HG02588 (cell line): ENCODE measurements around the gene SEPTIN14.
"Not testable (repeated sequence)": the region's sequence is repeated elsewhere in the genome, so short reads cannot be mapped to it uniquely, and the experiment has no call there.

Experiments
- ATAC-seq: cut with Tn5 transposase; IDR thresholded peaks from one replicate; pipeline ENCODE4 v1.9.1; 2021; ENCODE audit warnings: mild to moderate bottlenecking, moderate library complexity; ENCODE audit not compliant: unreplicated experiment

Gene SEPTIN14

DNA sequence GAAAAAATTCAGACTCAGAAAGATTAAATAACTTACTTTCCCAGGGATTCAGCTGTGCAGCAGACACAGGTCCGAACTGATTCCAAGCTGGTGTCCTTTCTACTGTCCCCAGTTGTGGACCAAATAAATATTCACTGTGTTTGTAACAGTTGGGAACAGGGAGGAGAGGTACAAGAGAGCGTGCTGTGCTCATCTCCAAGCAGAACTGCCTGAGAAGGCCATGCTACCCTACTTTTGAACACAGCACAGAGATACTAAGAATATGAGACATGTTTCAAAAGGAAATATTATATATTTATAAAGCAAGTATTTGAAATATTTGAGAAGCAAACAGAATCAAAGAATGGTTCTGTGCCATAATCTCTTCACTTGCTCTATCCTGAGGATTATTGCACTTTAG lies at the start of gene SEPTIN14:
TSS of gene SEPTIN14 (minus strand) at position 101 of the 400 bp plus-strand sequence. CDS start 756 bp downstream, outside the sequence.
- ATAC-seq, result not testable (repeated sequence)

DNA sequence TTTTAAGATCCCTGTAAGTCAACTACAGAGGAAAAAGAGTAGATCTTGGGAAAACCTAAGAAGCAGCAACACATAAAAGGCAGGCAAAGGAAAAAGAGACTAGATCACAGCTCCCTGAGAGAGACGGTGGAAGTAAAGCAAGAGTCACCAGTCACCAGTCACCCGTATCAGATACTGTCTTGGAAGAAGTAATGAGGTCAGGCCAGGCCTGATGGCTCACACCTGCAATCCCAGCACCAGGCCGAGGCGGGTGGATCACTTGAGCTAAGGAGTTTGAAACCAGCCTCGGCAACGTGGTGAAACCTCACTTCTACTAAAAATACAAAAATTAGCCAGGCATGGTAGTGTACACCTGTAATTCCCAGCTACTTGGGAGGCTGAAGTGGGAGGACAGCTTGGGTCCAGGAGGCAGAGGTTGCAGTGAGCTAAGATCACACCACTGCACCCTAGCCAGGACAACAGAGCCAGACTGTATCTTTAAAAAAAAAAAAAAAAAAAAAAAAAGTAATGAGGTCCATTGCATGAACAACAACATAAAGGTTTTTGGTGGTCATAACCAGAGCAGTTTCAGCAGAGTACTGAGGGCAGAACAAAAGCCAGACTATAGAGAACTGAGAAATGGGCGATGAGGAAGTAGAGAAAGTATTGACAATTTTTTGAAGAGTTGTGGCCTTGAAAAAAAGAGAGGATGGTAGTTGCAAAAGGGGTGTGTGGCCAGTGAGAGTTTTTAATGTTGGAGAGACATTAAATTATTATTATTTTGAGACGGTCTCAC lies 41.6 kb upstream of the SEPTIN14 start:
- ATAC-seq, result peak; percentile 87

DNA sequence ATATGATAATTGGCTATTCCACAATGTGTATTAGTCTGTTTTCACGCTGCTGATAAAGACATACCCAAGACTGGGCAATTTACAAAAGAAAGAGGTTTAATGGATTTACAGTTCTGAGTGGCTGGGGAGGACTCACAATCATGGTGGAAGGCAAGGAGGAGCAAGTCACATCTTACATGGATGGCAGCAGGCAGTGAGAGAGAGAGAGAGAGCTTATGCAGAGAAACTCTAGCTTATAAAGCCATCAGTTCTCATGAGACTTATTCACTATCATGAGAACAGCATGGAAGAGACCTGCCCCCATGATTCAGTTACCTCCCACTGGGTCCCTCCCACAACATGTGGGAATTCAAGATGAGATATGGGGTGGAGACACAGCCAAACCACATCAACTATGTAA lies 38.5 kb upstream of the SEPTIN14 start:
- ATAC-seq, result not testable (repeated sequence)

DNA sequence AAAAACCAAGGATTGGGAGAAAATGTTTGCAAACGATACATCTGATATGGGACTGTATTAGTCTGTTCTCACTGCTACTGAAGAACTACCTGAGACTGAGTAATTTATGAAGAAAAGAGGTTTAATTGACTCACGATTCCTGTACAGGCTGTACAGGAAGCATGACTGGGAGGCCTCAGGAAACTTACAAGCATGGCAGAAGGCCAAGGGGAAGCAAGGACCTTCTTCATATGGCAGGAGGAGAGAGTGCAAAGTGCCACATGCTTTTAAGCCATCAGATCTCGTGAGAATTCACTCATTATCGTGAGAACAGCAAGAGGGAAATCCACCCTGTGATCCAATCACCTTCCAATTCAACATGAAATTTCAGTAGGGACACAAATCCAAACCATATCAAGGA lies 35.7 kb upstream of the SEPTIN14 start:
- no peak for ATAC-seq

DNA sequence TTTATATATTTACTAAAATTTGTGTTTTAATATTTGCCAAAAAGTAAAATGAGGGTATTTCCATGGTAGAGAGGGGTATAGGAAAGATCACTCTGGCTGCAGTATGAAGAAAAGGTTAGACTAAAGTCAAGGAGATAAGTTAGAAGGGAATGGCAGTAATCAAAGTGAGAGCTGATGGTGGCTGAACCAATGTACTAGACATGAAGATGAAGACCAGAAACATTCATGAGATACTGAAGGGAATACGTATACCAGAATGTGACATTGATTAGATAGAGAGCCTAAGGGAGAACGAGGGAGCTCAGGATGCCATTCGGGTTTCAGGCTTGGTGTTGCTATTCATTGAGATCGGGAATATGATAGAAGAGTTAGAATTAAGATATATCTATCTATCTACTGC lies 32.5 kb upstream of the SEPTIN14 start:
- no peak for ATAC-seq

DNA sequence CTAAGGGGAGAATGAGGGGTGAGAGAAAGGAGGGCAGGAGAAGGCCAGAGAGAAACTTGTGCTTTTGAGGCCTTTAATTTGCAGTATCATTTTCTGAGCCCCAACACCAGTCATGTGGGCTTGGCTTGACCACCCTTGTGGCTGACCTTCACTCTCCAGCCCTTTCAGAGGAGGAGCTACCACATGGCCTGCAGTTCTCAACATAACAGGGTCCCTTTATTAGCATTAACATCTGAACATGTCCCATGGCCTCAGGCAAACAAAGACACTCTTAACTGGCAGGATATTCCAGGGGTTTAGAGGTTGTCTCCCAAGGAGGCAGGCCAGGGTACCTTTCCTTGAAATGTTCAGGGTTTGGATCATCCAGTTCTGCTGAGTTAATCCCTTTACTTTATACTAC lies 31.4 kb upstream of the SEPTIN14 start:
- ATAC-seq, result no peak

DNA sequence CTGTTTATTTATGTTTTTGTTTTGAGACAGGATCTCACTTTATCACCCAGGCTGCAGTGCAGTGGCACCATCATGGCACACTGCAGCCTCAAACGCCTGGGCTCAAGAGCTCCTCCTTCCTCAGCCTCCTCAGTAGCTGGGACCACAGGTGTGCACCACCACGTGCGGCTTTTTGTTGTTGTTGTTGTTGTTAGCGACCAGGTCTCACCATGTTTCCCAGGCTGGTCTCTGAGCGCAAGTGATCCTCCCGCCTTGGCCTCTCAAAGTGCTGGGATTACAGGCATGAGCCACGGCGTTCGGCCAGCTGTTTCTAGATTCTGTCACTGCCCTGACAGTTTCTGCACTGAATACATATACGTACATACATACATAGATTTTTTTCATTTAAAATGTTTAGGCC lies 25.8 kb upstream of the SEPTIN14 start:
- not testable (repeated sequence) for ATAC-seq

DNA sequence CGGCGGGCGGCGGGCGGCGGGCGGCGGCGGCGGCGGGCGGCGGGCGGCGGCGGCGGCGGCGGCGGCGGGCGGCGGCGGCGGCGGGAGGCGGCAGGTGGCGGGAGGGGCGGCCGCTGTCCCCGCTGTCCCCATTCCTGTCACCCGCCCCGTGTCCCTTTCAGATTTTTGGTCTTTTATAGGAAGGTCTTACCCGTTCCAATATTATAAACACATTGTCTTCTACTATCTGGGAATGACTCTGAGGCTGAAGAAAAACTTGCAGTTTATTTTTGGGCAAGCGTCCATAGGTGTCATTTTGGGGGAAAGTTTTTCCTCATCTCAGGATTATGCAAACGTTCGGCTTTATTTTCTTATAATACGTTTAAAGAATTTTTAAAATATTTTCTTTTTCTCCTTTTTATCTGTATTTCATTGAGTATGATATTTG lies 25.3 kb upstream of the SEPTIN14 start:
- no peak for ATAC-seq

DNA sequence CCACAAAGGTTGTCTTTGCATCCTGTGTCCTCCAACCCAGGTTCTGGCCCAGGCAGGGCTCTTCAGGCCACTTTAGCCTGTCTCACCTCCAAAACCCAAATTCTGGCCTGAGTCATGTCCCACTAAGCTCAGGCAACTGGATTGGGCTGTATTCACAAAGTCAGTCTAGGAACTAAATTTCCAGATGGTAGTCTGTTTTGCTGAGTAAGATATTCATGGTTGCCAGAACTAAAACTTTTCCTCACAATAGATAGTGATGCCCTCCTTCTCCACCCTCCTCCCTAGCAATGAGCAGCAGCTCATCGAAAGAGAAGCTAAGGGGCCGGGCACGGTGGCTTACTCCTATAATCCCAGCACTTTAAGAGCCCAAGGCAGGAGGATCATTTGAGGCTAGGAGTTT lies 21.8 kb upstream of the SEPTIN14 start:
- ATAC-seq, result no peak

DNA sequence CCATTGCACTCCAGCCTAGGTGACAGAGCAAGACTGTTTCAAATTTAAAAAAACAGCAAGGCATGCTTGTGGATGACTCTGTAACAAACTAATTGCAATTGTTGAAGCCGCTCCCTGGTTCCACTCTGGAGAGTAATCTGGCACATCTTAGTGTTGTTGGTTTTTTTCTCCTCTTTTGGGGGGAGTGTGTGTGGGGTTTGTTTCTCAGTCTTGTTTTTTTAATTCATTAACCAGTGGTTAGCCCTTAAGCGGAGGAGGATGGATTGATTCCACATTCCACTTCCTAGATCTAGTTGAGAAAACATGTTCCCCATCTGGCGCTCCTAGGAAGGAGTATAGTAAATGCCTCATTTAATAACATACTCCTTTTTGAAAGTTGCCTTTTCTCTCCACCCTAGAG lies 16.1 kb upstream of the SEPTIN14 start:
- no peak for ATAC-seq

DNA sequence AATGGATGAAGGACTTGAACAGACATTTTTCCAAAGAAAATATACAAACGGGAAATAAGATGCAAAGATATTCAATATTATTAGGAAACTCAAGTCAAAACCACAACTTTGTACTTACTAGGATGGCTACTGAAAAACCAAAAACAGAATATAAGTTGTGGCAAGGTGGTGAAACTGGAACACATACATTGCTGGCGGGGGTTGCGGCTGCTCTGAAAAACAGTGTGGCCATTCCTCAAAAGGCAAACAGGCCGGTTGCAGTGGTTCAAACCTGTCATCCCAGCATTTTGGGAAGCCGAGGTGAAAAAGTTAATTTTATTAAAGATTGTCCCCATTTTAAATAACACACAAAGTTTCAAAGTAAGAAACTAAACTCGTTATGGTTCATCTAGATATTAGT lies 14.8 kb upstream of the SEPTIN14 start:
- ATAC-seq, result no peak

DNA sequence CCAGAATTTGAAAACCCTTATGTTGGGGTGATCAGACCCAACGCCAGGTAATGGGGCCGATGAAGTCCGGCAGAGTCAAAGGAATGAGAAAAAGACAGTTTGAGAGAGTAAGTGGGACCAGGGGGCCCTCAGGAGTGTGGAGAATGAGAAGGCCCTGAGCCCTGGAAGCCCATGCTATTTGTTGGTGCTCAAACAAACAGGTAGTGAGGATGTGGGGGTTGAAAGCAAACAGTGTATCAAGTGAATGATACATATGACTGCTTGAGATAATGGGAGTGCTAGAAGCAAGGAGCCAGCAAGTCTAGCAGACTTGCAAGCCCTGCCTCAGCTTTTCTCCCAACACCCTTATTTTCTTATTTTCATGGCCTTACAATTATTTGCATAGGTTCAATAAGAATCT lies 11.2 kb upstream of the SEPTIN14 start:
- ATAC-seq, result no peak

DNA sequence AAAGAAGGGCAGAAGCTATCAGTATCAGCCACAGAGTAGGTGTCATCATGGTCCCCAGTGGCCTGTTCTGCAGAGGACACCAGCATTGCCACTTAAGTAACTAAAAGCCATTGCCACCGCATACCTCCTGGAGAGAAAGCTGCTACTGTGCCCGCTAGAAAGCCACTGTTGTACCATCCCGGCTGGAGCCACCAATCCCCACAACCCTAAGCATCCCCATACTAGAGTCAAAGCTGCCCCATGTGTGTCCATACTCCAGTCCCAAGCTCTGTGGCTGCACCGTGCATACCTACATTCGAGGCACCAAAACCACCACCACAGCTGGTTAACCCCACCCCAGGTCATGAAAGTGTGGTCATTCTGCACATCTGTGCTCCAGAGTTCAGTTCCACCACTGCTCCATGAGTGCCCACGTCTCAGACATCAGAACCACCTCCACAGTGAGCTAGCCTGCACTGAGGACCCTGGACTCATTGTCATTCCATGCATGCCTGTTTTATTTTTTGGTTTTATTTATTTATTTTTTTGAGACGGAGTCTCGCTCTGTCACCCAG lies 9.5 kb upstream of the SEPTIN14 start:
- ATAC-seq, result no peak

DNA sequence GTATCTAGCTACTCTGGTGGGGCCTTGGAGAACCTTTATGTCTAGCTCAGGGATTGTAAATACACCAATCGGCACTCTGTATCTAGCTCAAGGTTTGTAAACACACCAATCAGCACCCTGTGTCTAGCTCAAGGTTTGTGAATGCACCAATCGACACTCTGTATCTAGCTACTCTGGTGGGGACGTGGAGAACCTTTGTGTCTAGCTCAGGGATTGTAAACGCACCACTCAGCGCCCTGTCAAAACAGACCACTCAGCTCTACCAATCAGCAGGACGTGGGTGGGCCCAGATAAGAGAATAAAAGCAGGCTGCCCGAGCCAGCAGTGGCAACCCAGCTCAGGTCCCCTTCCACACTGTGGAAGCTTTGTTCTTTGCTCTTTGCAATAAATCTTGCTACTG lies 6.4 kb upstream of the SEPTIN14 start:
- ATAC-seq, result not testable (repeated sequence)

DNA sequence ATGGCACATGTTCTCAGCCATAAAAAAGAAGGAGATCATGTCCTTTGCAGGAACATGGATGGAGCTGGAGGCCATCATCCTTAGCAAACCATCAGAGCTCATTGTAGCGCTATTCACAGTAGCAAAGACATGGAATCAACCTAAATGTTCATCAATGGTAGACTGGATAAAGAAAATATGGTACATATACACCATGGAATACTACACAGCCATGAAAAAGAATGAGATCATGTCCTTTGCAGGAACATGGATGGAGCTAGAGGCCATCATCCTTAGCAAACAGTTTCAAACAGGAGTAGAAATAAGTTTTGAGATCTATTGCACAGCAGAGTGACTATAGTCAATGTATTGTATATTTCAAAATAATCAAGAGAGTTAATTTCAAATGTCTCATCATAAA lies 17.4 kb downstream of the SEPTIN14 start:
- not testable (repeated sequence) for ATAC-seq

DNA sequence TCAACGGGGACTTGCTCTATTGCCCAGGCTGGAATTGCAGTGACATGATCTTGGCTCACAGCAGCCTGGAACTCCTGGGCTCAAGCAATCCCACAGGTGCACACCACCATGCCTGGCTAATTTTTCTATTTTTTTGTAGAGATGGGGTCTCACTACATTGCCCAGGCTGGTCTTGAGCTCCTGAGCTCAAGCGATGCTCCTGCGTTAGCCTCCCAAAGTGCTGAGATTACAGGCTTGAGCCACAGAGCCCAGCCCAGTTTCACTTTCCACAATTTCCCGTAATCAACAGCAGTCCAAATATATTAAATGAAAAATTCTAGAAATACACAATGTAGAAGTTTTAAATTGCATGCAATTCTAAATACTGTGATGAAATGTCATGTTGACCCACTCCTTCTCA lies 24.0 kb downstream of the SEPTIN14 start:
- ATAC-seq, result no peak

DNA sequence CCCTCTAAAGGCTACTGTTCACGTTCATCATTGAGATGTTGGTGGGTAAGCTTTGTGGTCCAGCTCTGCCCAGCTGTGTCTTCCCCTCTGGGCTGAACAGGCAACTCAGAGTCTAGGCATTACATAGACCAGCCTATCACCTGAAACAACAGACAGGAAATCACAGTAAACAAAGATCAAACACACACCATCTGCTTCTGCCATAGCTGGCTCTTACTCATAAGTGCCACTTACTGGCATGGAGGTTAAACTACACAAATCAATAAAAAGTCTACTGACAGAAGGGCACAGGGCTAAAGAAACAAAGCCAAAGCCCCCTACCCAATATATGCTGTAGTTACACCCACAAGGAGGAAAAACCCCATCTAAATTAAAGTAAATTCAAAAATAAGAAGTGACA lies 35.0 kb downstream of the SEPTIN14 start:
- ATAC-seq, result no peak

DNA sequence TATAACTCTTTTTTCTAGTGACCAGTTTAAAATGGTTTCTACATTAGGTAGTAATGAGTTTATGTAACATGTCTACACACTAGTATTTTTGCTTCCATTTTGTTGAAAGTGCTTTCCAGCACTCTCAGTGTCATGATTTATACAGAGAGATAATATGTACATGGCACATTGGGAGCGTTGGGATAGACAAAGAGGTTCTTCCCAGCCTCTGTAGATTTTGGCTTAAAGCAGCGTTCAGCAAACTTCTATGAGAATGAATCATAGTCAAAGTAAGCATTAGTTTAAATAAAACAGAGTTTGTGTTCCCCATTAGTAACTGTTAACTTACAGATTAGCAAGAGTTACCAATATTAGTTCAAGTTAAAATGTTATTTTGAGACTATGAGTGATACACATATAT lies 43.9 kb downstream of the SEPTIN14 start:
- ATAC-seq, result no peak

DNA sequence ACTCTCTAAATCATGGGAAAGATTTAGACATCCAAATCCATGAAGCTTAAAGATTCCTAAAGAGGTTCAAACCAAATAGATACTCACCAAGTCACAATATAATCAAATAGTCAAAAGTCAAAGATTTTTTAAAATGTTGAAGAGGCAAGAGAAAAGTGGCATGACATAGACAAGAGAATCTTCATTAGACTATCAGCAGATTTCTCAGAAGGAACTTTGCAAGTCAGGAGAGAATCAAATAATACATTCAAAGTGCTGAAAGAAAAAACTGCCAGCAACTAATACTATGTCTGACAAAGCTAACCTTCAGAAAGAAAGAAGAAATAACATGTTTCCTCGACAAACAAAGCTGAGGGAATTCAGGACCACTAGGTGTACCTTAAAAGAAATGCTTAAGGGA lies 65.3 kb downstream of the SEPTIN14 start:
- ATAC-seq, result not testable (repeated sequence)

DNA sequence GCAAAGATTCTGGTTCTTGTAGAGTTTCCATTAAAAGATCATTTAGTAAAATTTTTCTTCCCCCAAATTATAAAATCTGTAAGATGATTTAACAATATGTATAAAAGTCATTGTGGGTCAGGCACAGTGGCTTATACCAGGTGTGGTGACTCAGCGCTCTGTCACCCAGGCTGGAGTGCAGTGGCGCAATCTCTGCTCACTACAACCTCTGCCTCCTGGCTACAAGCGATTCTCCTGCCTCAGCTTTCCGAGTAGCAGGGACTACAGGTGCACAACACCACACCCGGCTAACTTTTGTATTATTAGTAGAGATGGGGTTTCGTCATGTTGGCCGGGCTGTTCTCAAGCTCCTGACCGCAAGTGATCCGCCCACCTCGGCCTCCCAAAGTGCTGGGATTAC lies 68.0 kb downstream of the SEPTIN14 start:
- ATAC-seq, result no peak

DNA sequence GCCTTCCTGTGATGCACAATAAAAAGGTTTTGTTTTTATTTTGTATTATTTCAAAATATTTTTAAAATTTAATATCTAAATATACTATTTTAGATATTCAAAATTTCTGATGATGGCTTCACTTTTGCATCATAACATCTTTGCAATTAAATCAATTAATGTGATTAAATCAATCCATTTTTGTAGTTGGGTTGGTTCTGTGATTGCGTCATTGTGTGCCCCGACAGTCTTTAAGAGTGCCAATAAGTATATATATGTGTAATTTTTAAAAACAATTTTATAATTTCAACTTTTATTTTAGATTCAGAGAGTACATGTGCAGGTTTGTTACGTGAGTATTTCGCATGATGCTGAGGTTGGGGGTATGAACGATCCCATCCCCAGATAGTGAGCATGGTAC lies 70.5 kb downstream of the SEPTIN14 start:
- no peak for ATAC-seq

DNA sequence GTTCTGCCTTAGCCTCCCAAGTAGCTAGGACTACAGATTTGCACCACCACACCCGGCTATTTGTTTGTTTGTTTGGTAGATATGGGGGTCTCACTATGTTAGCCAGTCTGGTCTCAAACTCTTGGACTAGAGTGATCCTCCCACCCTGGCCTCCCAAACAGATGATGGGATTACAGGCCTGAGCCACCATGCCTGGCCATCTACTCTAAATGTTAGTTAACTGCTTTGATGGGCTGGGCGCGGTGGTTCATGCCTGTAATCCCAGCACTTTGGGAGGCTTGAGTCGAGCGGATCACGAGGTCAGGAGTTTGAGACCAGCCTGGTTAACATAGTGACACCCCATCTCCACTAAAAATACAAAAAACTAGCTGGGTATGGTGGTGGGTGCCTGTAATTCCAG lies 74.8 kb downstream of the SEPTIN14 start:
- ATAC-seq, result no peak

DNA sequence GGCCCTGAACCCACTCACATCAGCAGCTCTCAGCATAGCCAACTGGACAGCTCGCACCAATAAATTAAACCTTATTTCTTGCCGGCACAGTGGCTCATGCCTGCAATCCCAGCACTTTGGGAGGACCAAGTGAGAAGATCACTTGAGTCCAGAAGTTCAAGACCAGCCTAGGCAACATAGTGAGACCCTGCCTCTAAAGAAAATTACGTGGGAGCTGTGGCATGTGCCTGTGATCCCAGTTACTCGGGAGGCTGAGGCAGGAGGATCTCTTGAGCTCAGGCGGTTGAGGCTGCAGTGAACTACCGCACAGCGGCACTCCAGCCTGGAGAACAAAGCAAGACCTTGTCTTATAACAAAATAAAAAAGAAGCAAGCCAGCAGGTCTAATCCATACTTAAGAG lies 75.7 kb downstream of the SEPTIN14 start:
- ATAC-seq, result no peak
